NCI-H2029 (cell line): Measurements from ENCODE around the gene PLXNA3.

ENCODE experiments used
- DNase-seq: peaks from one replicate; lab custom pipeline; 2025; lab: John Stamatoyannopoulos, UW

Gene PLXNA3

DNA sequence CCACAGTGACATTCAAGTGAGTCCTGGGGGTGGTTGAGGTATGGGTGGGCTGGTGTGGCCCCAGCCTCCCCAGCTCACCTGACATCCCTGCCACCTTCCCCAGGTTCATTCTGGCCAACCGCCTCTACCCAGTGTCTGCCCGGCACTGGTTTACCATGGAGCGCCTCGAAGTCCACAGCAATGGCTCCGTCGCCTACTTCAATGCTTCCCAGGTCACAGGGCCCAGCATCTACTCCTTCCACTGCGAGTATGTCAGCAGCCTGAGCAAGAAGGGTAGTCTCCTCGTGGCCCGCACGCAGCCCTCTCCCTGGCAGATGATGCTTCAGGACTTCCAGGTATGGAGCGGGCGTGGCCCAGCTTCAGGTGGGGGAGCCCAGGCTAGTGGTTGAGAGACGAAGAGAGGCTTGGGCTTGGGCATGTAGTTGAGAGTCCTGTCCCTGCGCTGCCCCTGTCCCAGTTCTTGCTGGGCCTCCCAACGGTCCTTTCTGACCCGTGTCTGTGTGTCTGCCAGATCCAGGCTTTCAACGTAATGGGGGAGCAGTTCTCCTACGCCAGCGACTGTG, 22.8 kb upstream of the PLXNA3 start:
- no peak for DNase-seq

GRCh38 chrX:154436374-154436982, 21.6 kb upstream of the PLXNA3 start:
- no peak for DNase-seq

DNA sequence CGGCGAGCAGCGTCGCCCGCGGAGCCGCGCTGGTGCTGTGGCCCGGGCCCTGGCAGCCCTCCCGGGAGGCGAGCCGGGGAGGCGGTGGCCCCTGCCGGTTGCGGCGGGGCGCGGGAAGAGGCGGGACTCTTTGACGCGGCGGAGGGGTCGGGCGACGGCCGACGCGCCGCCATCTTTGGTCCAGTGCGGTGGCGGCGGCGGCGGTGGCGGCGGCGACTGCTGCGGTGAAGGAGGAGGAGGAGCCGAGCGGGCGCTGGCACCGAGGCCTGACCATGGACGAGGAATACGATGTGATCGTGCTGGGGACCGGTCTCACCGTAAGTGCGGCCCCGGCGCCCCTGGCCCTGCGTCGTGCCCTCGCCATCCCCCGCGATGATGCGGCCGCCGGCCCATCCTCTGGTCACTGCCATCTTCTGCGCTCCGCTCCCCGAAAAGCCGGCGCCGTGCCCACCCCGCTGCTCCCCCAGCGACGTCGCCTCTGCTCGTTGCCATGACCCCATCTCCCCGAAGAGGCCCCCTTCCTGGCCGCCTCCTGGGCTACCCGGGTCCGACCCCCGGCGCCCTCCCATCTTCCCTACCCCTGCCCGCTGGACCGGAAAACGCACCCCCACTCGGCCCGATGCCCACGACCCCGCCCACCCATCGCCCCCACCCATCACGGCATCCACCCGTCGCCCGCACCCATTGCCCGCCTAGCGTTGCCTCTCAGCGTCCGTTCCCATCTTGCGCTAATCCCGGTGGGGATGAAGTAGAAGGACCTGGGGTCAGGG, 20.9 kb upstream of the PLXNA3 start, which contains the start of gene GDI1:
GDI1 (plus strand) TSS at position 172 of the 770 bp plus-strand sequence; CDS start at position 273, 101 bp downstream.
- DNase-seq = peak; percentile 43

- DNase-seq = no peak
Measured at GRCh38 chrX:154437971-154438893, 19.8 kb upstream of the PLXNA3 start.

DNA sequence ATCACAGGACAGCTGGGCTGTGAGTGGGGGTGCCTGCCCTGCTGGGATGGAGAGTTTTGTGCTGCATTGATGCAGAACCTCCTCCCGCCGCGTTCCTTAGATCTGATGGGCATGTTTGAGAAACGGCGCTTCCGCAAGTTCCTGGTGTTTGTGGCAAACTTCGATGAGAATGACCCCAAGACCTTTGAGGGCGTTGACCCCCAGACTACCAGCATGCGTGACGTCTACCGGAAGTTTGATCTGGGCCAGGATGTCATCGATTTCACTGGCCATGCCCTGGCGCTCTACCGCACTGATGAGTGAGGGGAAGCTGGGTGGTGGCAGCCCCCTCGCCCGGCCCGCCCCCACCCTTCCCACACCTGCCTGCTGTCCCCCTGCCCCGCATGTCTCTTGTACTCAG, 18.2 kb upstream of the PLXNA3 start:
- DNase-seq = no peak

GRCh38 chrX:154440623-154441357, 17.3 kb upstream of the PLXNA3 start:
- no peak for DNase-seq

DNA sequence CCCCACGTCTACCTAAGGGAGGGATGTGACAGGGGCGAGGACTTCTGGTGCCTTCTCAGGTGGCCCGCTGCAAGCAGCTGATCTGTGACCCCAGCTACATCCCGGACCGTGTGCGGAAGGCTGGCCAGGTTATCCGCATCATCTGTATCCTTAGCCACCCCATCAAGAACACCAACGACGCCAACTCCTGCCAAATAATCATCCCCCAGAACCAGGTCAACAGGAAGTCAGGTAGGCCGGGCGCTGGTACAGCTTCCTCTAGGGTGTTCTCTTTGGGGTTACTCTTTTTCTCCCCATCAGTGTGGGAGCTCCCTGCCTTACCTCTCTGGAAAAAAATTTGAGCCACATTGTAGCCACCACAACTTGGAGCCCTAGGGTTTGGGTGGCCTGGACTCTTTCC, 16.5 kb upstream of the PLXNA3 start:
- no peak for DNase-seq

DNA sequence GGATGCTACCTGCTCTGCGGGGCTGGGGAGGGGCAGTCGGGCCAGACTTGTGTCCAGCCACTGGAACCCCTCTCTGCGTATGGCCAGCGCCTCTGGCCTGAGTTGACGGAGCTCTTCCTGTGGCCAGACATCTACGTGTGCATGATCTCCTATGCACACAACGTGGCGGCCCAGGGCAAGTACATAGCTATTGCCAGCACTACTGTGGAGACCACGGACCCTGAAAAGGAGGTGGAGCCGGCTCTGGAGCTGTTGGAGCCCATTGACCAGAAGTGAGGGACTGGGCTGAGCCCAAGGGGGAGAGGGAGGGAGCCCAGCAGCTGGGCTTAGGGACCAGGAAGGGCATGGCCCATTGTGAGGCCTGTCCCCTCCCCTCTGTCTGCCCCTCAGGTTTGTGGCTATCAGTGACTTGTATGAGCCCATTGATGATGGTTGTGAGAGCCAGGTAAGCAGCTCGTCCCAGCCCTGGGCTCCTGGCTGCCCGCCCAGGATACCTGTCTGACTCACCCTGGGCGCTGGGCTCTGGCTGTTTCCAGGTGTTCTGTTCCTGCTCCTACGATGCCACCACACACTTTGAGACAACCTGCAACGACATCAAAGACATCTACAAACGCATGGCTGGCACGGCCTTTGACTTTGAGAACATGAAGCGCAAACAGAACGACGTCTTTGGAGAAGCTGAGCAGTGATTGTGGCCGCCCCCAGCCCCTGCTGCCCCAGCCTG, 15.9 kb upstream of the PLXNA3 start:
- DNase-seq = no peak

DNA sequence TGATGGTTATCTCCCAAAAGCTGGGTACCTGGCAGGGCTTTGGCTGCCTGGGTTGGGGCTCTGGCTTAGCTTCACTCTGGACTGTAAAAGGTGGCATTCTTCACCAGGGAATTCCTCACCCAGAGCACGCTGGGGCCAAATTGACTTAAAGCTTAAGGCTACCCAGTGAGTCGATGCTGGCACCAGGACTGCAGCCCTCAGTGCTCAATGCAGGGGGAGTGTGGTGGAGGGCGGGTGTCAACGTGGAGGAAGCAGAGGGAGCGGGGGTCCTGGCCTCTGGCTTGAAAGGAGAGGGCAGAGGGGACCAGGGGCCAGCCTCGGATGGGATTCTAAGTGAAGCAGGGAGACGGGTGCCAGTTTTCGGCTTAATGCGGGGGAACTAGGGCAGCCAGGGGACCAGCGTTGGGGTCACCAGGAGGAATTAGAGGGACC, 14.6 kb upstream of the PLXNA3 start:
- no peak for DNase-seq

GRCh38 chrX:154443992-154444754, 13.9 kb upstream of the PLXNA3 start, which contains the start of gene FAM50A:
Gene FAM50A, plus strand, starts transcription at chrX:154444141. Its CDS starts 95 bp downstream, at chrX:154444236.
- DNase-seq = peak; percentile 36

DNA sequence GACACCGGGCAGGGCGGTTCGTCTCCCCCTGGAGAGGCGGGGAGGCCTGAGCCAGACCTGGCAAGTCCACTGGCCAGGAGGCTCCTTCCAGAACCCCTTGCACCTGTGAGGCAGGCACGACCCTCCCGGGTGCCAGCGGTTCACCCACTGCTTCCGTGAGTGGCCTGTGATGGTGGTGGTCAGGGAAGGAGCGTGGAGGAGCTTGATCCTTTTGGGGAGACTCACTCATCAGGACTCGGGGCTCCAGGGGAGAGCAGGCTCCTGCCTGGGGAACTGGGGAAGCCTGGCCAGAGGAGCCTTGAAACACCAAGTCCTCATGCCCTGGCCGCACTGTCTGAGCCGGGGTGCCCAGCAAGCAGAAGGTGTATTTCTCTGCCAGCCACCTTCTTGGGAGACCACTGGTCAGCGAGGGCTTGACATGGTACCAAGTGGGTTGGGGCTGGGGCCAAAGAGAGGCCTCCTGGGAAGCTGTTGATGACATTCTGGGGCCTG, 13.3 kb upstream of the PLXNA3 start:
- DNase-seq = no peak

- DNase-seq = no peak
Measured at GRCh38 chrX:154445776-154446175, 12.3 kb upstream of the PLXNA3 start.

GRCh38 chrX:154446430-154446829, 11.7 kb upstream of the PLXNA3 start:
- DNase-seq = no peak

- no peak for DNase-seq
Measured at GRCh38 chrX:154448484-154448883, 9.6 kb upstream of the PLXNA3 start.

- no peak for DNase-seq
Measured at GRCh38 chrX:154449618-154450017, 8.5 kb upstream of the PLXNA3 start.

DNA sequence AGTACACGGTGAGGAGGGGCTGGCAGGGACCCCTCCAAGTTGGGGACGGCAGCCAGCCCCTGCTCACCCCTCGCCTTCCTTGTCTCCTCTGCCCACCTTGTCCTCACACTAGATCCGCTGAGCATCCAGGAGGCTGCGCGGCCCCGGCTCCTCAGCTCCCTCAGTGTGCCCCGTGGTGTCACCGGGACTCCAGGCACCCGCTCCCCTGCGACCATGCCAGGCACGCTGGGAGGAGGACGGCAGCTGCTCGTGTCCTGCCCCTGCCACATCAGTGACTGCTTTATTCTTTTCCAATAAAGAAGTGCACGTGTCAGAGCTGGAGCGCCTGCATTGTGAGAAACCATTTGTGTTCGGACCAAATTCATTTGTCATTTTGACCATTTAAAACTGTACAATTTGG, 7.8 kb upstream of the PLXNA3 start:
- no peak for DNase-seq

DNA sequence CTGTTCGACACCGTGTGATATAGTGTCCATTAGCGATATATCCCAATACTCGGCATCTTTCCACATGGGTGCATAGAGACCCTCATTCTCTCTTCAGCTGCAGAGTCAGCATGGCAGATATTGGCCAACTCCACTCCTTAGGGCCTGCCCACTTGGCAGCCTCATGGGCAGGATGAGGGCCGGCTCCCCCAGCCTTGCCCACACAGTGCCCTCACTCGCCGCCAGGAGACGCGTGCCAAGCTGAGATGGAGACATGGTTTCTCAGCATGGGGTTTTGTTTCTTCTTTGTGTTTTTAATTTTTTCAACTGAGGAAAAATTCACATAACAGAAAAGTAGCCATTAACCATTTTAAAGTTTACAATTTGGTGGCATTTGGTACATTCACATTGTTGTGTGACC, 5.3 kb upstream of the PLXNA3 start:
- DNase-seq = no peak

- DNase-seq = peak; percentile 17
Measured at GRCh38 chrX:154457491-154458115, 478 bp upstream of the PLXNA3 start.
